ENCODE results near the gene WDR76. TPM values are rescaled to one million over a fixed set of nuclear protein-coding genes. Genes with fewer than 3 reads are reported as not detected.

WDR76 gene
- total RNA-seq, 3 donors from 2014 or later, result 4.1 to 9.1 (median 8.0) TPM

GRCh38 chr15:43905755-43906154 is 79.0 kb downstream of the WDR76 start:
- Histone ChIP-seq H3K9me3 (no peaks in the 10 kb centered on the region), H3K4me1 (ENCODE audit: low read depth) (no peaks in the 10 kb centered on the region), H3K4me3 (no peak overlapping the region), H3K36me3 (ENCODE audit: low read depth) (no peaks in the 10 kb centered on the region)
- no peak for TF ChIP-seq CTCF (IDR thresholded peaks at IDR 0.05)
- ATAC-seq, result no peak
- intact Hi-C loops (cut with DNase I, micrococcal nuclease), result loop anchor here (10.0 kb wide), 1 partner anchor 159 kb away; no protein-coding TSS in a partner anchor
- no peak for DNase-seq

GRCh38 chr15:43908516-43909050 is 81.8 kb downstream of the WDR76 start:
- no peaks in the 10 kb centered on the region for H3K4me1 ChIP-seq (ENCODE audit: low read depth)
- no peaks in the 10 kb centered on the region for H3K9me3 ChIP-seq
- no peak overlapping the region for H3K4me3 ChIP-seq
- DNase-seq, result no peak
- intact Hi-C loops (cut with DNase I, micrococcal nuclease), result loop anchor here (10.0 kb wide), 1 partner anchor 156 kb away; no protein-coding TSS in a partner anchor
- ATAC-seq, result no peak
- no peaks in the 10 kb centered on the region for H3K36me3 ChIP-seq (ENCODE audit: low read depth)
- no peak for TF ChIP-seq CTCF (IDR thresholded peaks at IDR 0.05)

- H3K4me1 ChIP-seq (ENCODE audit: low read depth), result no peaks in the 10 kb centered on the region
- DNase-seq (no peak), ATAC-seq (peak; percentile 43)
- no peak for TF ChIP-seq CTCF (IDR thresholded peaks at IDR 0.05)
- intact Hi-C loops (cut with DNase I, micrococcal nuclease), result no loop called here
- no peaks in the 10 kb centered on the region for H3K9me3 ChIP-seq
- H3K4me3 ChIP-seq, result no peak overlapping the region
- H3K36me3 ChIP-seq (ENCODE audit: low read depth), result no peaks in the 10 kb centered on the region
Observed at GRCh38 chr15:43911235-43911781, 84.5 kb downstream of the WDR76 start.

- intact Hi-C loops (cut with DNase I, micrococcal nuclease), result no loop called here
- no peaks in the 10 kb centered on the region for H3K9me3 ChIP-seq
Observed at GRCh38 chr15:43912208-43912607, 85.4 kb downstream of the WDR76 start.

GRCh38 chr15:43913026-43913780 is 86.4 kb downstream of the WDR76 start:
- DNase-seq, result no peak
- no peak for ATAC-seq
- TF ChIP-seq CTCF (IDR thresholded peaks at IDR 0.05), result no peak
- H3K9me3 ChIP-seq, result no peaks in the 10 kb centered on the region
- intact Hi-C loops (cut with DNase I, micrococcal nuclease), result no loop called here
- no peaks in the 10 kb centered on the region for H3K4me1 ChIP-seq (ENCODE audit: low read depth)
- H3K36me3 ChIP-seq (ENCODE audit: low read depth), result no peaks in the 10 kb centered on the region
- H3K4me3 ChIP-seq, result no peak overlapping the region

More at GRCh38 chr15:43912208-43912607, 85.4 kb downstream of the WDR76 start:
- ATAC-seq (no peak), DNase-seq (no peak)
- Histone ChIP-seq H3K36me3 (ENCODE audit: low read depth) (no peaks in the 10 kb centered on the region), H3K4me3 (no peak overlapping the region), H3K4me1 (ENCODE audit: low read depth) (no peaks in the 10 kb centered on the region)
- no peak for TF ChIP-seq CTCF (IDR thresholded peaks at IDR 0.05)
